ENCODE measurements around the gene OR6M1. TPM values are rescaled to one million over a fixed set of nuclear protein-coding genes. Genes with fewer than 3 reads are reported as not detected.

Gene OR6M1
- total RNA-seq, 1 experiment from 2014 or later = not detected

GRCh38 chr11:123838659-123839058 is 32.5 kb upstream of the OR6M1 start:
- Histone ChIP-seq H4K20me1 (ENCODE audit: insufficient read depth) (no peaks in the 10 kb centered on the region), H3K4me1 (replicated peaks; ENCODE audit: insufficient read depth) (no peaks in the 10 kb centered on the region), H3K36me3 (ENCODE audit: low read depth) (no peaks in the 10 kb centered on the region), H3K79me2 (ENCODE audit: low read depth) (no peaks in the 10 kb centered on the region), H3K27ac (no peak overlapping the region), H3F3A (ENCODE audit: insufficient read depth, low read depth) (no peaks in the 10 kb centered on the region), H2AFZ (no peak overlapping the region), H3K9me3 (ENCODE audit: insufficient read depth, low read depth) (no peaks in the 10 kb centered on the region), H3K27me3 (ENCODE audit: insufficient read depth, low read depth) (peaks cover 14% of the 10 kb centered on the region), H3K4me2 (no peak overlapping the region), H3K4me3 (no peak overlapping the region), H3K9me2 (ENCODE audit: insufficient read depth) (no peaks in the 10 kb centered on the region)
- POLR2A ChIA-PET (ENCODE audit: unreplicated experiment) = no interaction called here
- TF ChIP-seq EZH2 (IDR thresholded peaks at IDR 0.05; ENCODE audit: low read depth) = no peak
- TF ChIP-seq, protein P1, sequence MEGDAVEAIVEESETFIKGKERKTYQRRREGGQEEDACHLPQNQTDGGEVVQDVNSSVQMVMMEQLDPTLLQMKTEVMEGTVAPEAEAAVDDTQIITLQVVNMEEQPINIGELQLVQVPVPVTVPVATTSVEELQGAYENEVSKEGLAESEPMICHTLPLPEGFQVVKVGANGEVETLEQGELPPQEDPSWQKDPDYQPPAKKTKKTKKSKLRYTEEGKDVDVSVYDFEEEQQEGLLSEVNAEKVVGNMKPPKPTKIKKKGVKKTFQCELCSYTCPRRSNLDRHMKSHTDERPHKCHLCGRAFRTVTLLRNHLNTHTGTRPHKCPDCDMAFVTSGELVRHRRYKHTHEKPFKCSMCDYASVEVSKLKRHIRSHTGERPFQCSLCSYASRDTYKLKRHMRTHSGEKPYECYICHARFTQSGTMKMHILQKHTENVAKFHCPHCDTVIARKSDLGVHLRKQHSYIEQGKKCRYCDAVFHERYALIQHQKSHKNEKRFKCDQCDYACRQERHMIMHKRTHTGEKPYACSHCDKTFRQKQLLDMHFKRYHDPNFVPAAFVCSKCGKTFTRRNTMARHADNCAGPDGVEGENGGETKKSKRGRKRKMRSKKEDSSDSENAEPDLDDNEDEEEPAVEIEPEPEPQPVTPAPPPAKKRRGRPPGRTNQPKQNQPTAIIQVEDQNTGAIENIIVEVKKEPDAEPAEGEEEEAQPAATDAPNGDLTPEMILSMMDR (conservative IDR thresholded peaks at IDR 0.05) = no peak
- intact Hi-C loops (cut with micrococcal nuclease; ENCODE audit: unreplicated experiment) = no loop called here
- no TSS peak for BruUV-seq (replicated peaks)
- no peak for DNase-seq
- CTCF ChIA-PET = no interaction called here

GRCh38 chr11:123838199-123838598 is 32.0 kb upstream of the OR6M1 start:
- H3K4me2 ChIP-seq = no peak overlapping the region
- no peaks in the 10 kb centered on the region for H3K9me3 ChIP-seq (ENCODE audit: insufficient read depth, low read depth)
- DNase-seq = no peak
- no peaks in the 10 kb centered on the region for H3F3A ChIP-seq (ENCODE audit: insufficient read depth, low read depth)
- no peaks in the 10 kb centered on the region for H3K79me2 ChIP-seq (ENCODE audit: low read depth)
- intact Hi-C loops (cut with micrococcal nuclease; ENCODE audit: unreplicated experiment) = no loop called here
- no peaks in the 10 kb centered on the region for H3K9me2 ChIP-seq (ENCODE audit: insufficient read depth)
- H2AFZ ChIP-seq = no peak overlapping the region
- POLR2A ChIA-PET (ENCODE audit: unreplicated experiment) = no interaction called here
- H3K4me3 ChIP-seq = no peak overlapping the region
- H3K27me3 ChIP-seq (ENCODE audit: insufficient read depth, low read depth) = peaks cover 14% of the 10 kb centered on the region
- H3K4me1 ChIP-seq (replicated peaks; ENCODE audit: insufficient read depth) = no peaks in the 10 kb centered on the region
- CTCF ChIA-PET = no interaction called here
- no TSS peak for BruUV-seq (replicated peaks)
- TF ChIP-seq EZH2 (IDR thresholded peaks at IDR 0.05; ENCODE audit: low read depth) = no peak
- TF ChIP-seq, protein P1 (conservative IDR thresholded peaks at IDR 0.05) = no peak
- no peaks in the 10 kb centered on the region for H4K20me1 ChIP-seq (ENCODE audit: insufficient read depth)
- H3K27ac ChIP-seq = no peak overlapping the region
- no peaks in the 10 kb centered on the region for H3K36me3 ChIP-seq (ENCODE audit: low read depth)

- Histone ChIP-seq H3K4me2 (no peak overlapping the region), H3K79me2 (ENCODE audit: low read depth) (no peaks in the 10 kb centered on the region), H3K9me2 (ENCODE audit: insufficient read depth) (no peaks in the 10 kb centered on the region), H3K36me3 (ENCODE audit: low read depth) (no peaks in the 10 kb centered on the region), H3K9me3 (ENCODE audit: insufficient read depth, low read depth) (no peaks in the 10 kb centered on the region), H3K4me1 (replicated peaks; ENCODE audit: insufficient read depth) (no peaks in the 10 kb centered on the region), H3K4me3 (no peak overlapping the region), H3F3A (ENCODE audit: insufficient read depth, low read depth) (no peaks in the 10 kb centered on the region), H3K27me3 (ENCODE audit: insufficient read depth, low read depth) (no peaks in the 10 kb centered on the region), H4K20me1 (ENCODE audit: insufficient read depth) (no peaks in the 10 kb centered on the region), H2AFZ (no peak overlapping the region), H3K27ac (no peak overlapping the region)
- no TSS peak for BruUV-seq (replicated peaks)
- no peak for DNase-seq
- ChIA-PET POLR2A (ENCODE audit: unreplicated experiment) (no interaction called here), CTCF (no interaction called here)
- intact Hi-C loops (cut with micrococcal nuclease; ENCODE audit: unreplicated experiment) = no loop called here
- TF ChIP-seq, protein P1 (conservative IDR thresholded peaks at IDR 0.05) = no peak
- no peak for TF ChIP-seq EZH2 (IDR thresholded peaks at IDR 0.05; ENCODE audit: low read depth)
Measured at GRCh38 chr11:123833095-123833494, 26.9 kb upstream of the OR6M1 start.
